Loucy (cell line): ENCODE results near the gene ASXL3.

ENCODE experiments used
- H2AFZ ChIP-seq: fragments of 200-600 bp; sonication (generic); 2 replicates; pipeline ENCODE4 v1.6.0; 2016; ENCODE audit warnings: antibody characterized with exemption, mild to moderate bottlenecking, low read length, moderate library complexity
- H3F3A ChIP-seq: fragments of 200-600 bp; 2 replicates; pipeline ENCODE4 v1.6.0; 2016; ENCODE audit warnings: antibody characterized with exemption, low read depth, mild to moderate bottlenecking
- H3K27me3 ChIP-seq: fragments of 200-600 bp; sonication (generic); 2 replicates; pipeline ENCODE4 v1.6.1; 2014; ENCODE audit warnings: low read length, mild to moderate bottlenecking; ENCODE audit not compliant: insufficient read depth, poor library complexity, severe bottlenecking
- H3K36me3 ChIP-seq: fragments of 200-600 bp; sonication (generic); 2 replicates; pipeline ENCODE4 v1.6.1; 2016; ENCODE audit warnings: low read length; ENCODE audit not compliant: insufficient read depth
- H3K4me1 ChIP-seq: fragments of 200-600 bp; sonication (generic); 2 replicates; pipeline ENCODE4 v1.5.1; 2014; ENCODE audit warnings: low read length, mild to moderate bottlenecking; ENCODE audit not compliant: insufficient read depth, poor library complexity, severe bottlenecking
- H3K4me2 ChIP-seq: fragments of 200-600 bp; sonication (generic); 2 replicates; pipeline ENCODE4 v1.6.0; 2014; ENCODE audit warnings: antibody characterized with exemption, low read length, low read depth, mild to moderate bottlenecking; ENCODE audit not compliant: poor library complexity, severe bottlenecking
- H3K4me3 ChIP-seq: fragments of 200-600 bp; sonication (generic); 2 replicates; pipeline ENCODE4 v1.5.1; 2014; ENCODE audit warnings: low read length, mild to moderate bottlenecking, mixed read lengths; ENCODE audit not compliant: poor library complexity, severe bottlenecking
- H3K79me2 ChIP-seq: fragments of 200-600 bp; sonication (generic); 2 replicates; pipeline ENCODE4 v1.6.1; 2014; ENCODE audit warnings: low read length; ENCODE audit not compliant: insufficient read depth
- H3K9ac ChIP-seq: fragments of 200-600 bp; sonication (generic); 2 replicates; pipeline ENCODE4 v1.6.0; 2014; ENCODE audit warnings: mild to moderate bottlenecking, low read depth, low read length, moderate library complexity; ENCODE audit not compliant: poor library complexity, severe bottlenecking
- H3K9me2 ChIP-seq: fragments of 200-600 bp; sonication (generic); replicated peaks from 2 replicates; pipeline ENCODE4 v1.6.1; 2016; ENCODE audit warnings: low read depth, low read length, mixed read lengths
- H3K9me3 ChIP-seq: fragments of 200-600 bp; sonication (generic); 2 replicates; pipeline ENCODE4 v1.6.1; 2014; ENCODE audit warnings: mild to moderate bottlenecking, antibody characterized with exemption, low read length, low read depth; ENCODE audit not compliant: insufficient read depth
- H4K20me1 ChIP-seq: fragments of 200-600 bp; sonication (generic); 2 replicates; pipeline ENCODE4 v1.6.0; 2014; ENCODE audit warnings: antibody characterized with exemption, low read length, mild to moderate bottlenecking; ENCODE audit not compliant: insufficient read depth, poor library complexity, severe bottlenecking
- EZH2phosphoT487 ChIP-seq: fragments of 200-600 bp; IDR thresholded peaks from 2 replicates; pipeline ENCODE4 v1.6.1; 2018; ENCODE audit warnings: antibody characterized with exemption, mild to moderate bottlenecking, moderate library complexity, borderline replicate concordance
- TF ChIP-seq, protein P1 (sequence below): fragments of 200-600 bp; sonication (generic); conservative IDR thresholded peaks from 2 replicates; pipeline ENCODE4 v1.5.1; 2014; ENCODE audit warnings: mild to moderate bottlenecking, antibody characterized with exemption, low read length

ASXL3 gene

DNA sequence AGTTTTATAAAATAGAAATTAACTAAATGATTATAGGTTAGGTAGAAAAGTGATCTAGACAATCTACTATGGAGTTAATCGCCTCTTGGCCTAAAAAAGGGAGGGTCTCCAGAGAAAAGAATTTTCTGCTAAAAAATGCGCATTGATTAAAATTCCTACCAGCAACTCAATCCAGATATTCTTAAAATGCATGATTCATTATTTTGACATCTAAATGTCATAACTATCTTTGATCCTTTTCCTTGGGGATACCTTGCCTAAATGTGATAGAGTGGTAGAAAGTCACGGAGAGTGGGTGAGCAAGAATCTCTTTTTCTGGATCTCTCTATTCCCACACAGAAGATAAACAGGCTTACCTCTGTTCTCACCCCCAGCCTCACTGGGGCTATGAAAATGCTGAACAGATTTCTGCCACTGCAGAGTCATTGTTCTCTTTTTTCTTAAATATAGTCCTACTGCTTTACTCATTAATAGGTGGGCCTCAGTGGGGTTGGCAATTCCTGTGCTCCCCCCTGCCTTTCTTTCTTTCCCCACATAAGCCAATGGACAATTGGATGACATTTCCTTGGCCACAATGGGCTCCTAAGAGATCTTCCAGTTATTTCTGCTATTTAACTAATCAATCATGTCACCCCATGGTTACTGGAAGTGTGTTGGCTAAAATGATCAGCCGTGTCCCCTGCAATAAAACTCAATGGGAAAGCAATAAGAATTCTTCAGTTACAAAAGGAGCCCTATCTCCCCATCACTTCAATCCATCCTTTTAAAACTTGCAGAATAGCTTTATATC lies 5.8 kb upstream of the ASXL3 start:
- no peaks in the 10 kb centered on the region for H3K27me3 ChIP-seq

DNA sequence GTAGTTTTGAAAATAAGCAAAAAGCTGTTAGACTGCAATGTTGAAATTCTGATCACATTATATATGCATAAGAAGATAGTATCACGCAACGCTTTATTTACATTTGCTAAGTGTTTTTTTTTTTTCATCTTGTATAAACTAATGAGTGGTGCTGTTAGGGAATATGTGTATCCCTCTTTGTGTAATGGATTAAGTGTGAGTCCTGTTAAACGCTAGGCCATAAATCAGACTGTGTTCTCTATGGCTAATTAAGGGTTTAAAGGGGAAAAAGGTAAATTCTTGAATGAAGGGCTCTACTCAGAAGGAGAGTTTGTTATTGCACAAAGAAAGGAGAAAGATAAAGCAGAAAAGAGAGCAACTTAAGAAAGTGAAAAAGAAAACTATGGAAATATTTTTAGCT lies 4.8 kb upstream of the ASXL3 start:
- Histone ChIP-seq H3K79me2 (no peaks in the 10 kb centered on the region), H3K4me1 (no peaks in the 10 kb centered on the region), H3K4me3 (no peak overlapping the region), H3K36me3 (no peaks in the 10 kb centered on the region), H3K27me3 (no peaks in the 10 kb centered on the region), H4K20me1 (no peaks in the 10 kb centered on the region), H3K4me2 (no peak overlapping the region), H3K9ac (no peak overlapping the region), H2AFZ (no peak overlapping the region), H3K9me2 (no peaks in the 10 kb centered on the region), H3F3A (no peaks in the 10 kb centered on the region), H3K9me3 (no peaks in the 10 kb centered on the region)
- TF ChIP-seq, protein P1, sequence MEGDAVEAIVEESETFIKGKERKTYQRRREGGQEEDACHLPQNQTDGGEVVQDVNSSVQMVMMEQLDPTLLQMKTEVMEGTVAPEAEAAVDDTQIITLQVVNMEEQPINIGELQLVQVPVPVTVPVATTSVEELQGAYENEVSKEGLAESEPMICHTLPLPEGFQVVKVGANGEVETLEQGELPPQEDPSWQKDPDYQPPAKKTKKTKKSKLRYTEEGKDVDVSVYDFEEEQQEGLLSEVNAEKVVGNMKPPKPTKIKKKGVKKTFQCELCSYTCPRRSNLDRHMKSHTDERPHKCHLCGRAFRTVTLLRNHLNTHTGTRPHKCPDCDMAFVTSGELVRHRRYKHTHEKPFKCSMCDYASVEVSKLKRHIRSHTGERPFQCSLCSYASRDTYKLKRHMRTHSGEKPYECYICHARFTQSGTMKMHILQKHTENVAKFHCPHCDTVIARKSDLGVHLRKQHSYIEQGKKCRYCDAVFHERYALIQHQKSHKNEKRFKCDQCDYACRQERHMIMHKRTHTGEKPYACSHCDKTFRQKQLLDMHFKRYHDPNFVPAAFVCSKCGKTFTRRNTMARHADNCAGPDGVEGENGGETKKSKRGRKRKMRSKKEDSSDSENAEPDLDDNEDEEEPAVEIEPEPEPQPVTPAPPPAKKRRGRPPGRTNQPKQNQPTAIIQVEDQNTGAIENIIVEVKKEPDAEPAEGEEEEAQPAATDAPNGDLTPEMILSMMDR = no peak
- TF ChIP-seq EZH2phosphoT487 = no peak

More for the DNA sequence above, 5.8 kb upstream of the ASXL3 start:
- H3K9me3 ChIP-seq = peaks cover 6% of the 10 kb centered on the region
- no peaks in the 10 kb centered on the region for H3K36me3 ChIP-seq
- no peak overlapping the region for H3K4me3 ChIP-seq
- H3K4me2 ChIP-seq = no peak overlapping the region
- H3K9ac ChIP-seq = no peak overlapping the region
- no peaks in the 10 kb centered on the region for H3K9me2 ChIP-seq
- no peaks in the 10 kb centered on the region for H3K4me1 ChIP-seq
- TF ChIP-seq EZH2phosphoT487 = no peak
- TF ChIP-seq, protein P1 = no peak
- no peaks in the 10 kb centered on the region for H4K20me1 ChIP-seq
- no peak overlapping the region for H2AFZ ChIP-seq
- H3K79me2 ChIP-seq = no peaks in the 10 kb centered on the region
- no peaks in the 10 kb centered on the region for H3F3A ChIP-seq

DNA sequence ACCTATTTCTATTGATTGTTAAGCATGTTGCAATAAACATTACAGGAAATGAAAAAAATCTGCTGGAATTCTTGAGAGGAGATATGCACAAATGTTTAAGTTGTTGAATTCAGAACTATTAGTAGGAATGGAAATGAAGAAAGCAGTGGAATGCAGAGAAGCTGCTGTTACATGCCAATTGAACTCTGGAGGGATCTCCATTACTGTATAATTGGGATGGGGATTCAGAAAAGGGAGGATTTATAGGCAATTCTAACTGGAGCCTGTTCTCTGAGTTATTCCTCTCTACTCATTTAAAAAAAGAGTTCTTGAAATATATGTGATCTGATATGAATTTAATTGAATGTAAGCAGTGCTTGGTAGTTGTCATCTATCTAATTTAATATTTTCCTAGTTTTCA lies 2.6 kb upstream of the ASXL3 start:
- Histone ChIP-seq H2AFZ (no peak overlapping the region), H3K27me3 (no peaks in the 10 kb centered on the region)

More for the DNA sequence above, 2.6 kb upstream of the ASXL3 start:
- Histone ChIP-seq H3K79me2 (no peaks in the 10 kb centered on the region), H3K4me1 (no peaks in the 10 kb centered on the region), H3K9ac (no peak overlapping the region), H3K9me3 (no peaks in the 10 kb centered on the region), H3K4me3 (no peak overlapping the region), H3K9me2 (no peaks in the 10 kb centered on the region), H3K36me3 (no peaks in the 10 kb centered on the region), H3K4me2 (no peak overlapping the region), H3F3A (no peaks in the 10 kb centered on the region), H4K20me1 (no peaks in the 10 kb centered on the region)
- TF ChIP-seq, protein P1 = no peak
- no peak for TF ChIP-seq EZH2phosphoT487
